Mesothelial cell of epicardium (in vitro differentiated cells): Measurements from ENCODE around the gene CMSS1. TPM values are rescaled to one million over a fixed set of nuclear protein-coding genes. Genes with fewer than 3 reads are reported as not detected.
A peak's percentile ranks its signal among the peaks of the same experiment; 100 is the strongest.

ENCODE experiments used
- DNase-seq, 2 experiments: peaks; one replicate each; pipeline ENCODE4 v3.0.0; 2021; ENCODE audit warnings: low spot score in 2 of 2; ENCODE audit not compliant: unreplicated experiment in 2 of 2
- H3K27ac Mint-ChIP-seq: 2 replicates; pipeline ENCODE4 v1.8.0; 2021; ENCODE audit warnings: mixed read lengths
- H3K27me3 Mint-ChIP-seq: 2 replicates; pipeline ENCODE4 v1.8.0; 2021; ENCODE audit warnings: low read depth, mixed read lengths
- H3K36me3 Mint-ChIP-seq: 2 replicates; pipeline ENCODE4 v1.8.0; 2021; ENCODE audit warnings: mixed read lengths
- H3K4me1 Mint-ChIP-seq: 2 replicates; pipeline ENCODE4 v1.8.0; 2021; ENCODE audit warnings: mixed read lengths
- H3K4me3 Mint-ChIP-seq: 2 replicates; pipeline ENCODE4 v1.8.0; 2021; ENCODE audit warnings: mild to moderate bottlenecking, moderate library complexity, mixed read lengths
- H3K9me3 Mint-ChIP-seq: 2 replicates; pipeline ENCODE4 v1.8.0; 2021; ENCODE audit warnings: mixed read lengths
- CTCF ChIP-seq: fragments of 200-600 bp; sonication (generic); IDR thresholded peaks from one replicate; pipeline ENCODE4 v1.5.0; 2021; ENCODE audit warnings: antibody characterized with exemption; ENCODE audit not compliant: unreplicated experiment
- total RNA-seq: library from RNA; stranded (reverse); gene quantifications from 3 replicates; pipeline ENCODE4 v1.2.1, GENCODE V29; 2021

CMSS1 gene
- total RNA-seq, 1 donor from 2014 or later, result 30.0 TPM

- H3K4me1 Mint-ChIP-seq, result peaks cover 35% of the 10 kb centered on the region
- no peaks in the 10 kb centered on the region for H3K9me3 Mint-ChIP-seq
- H3K36me3 Mint-ChIP-seq, result no peaks in the 10 kb centered on the region
- H3K27ac Mint-ChIP-seq, result peak overlapping the region; percentile 94
- H3K4me3 Mint-ChIP-seq, result no peak overlapping the region
- no peak for DNase-seq
- no peaks in the 10 kb centered on the region for H3K27me3 Mint-ChIP-seq
- no peak for TF ChIP-seq CTCF
These were observed 216.3 kb downstream of the CMSS1 start for GRCh38 chr3:100033903-100034471.

GRCh38 chr3:100039075-100039474, 221.4 kb downstream of the CMSS1 start:
- DNase-seq, result no peak
- Mint-ChIP-seq H3K4me1 (peaks cover 47% of the 10 kb centered on the region), H3K27ac (peak overlapping the region; percentile 73), H3K27me3 (no peaks in the 10 kb centered on the region), H3K36me3 (no peaks in the 10 kb centered on the region), H3K9me3 (no peaks in the 10 kb centered on the region), H3K4me3 (no peak overlapping the region)
- TF ChIP-seq CTCF, result no peak

DNA sequence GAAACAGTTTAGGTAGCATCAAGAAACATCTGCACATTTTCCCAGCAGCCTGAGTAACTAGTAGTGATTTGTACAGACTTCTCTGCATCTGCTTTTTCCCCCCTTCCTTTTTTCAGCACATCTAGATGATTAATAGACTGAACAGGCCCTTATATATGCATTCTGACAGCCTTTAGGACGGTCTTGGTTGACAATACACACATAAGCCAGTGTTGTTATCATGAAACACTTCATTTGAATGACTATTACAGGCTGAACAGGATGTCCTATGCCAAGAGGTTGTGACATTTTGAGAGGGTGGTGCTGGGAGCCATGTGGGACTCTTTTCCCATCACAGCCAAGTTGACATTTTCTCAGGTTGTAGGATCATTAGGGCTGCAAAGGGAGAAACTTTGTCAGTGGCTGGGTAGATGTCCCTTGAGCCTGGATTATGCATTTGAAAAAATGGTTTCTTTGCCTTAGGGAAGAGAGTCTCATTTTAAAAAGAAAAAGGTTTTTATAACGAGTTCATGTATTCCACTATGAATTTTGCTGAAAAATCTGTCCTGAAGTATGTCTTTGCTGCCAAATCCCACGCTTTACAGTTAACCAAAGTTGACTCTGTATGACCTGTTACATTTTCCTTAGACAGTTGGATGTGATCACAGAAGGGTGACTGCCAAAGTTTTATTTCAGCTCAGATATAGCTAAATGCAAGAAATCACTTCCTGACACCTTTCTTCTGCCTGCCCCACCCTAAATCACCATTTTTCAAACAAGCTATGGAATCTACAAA, 223.0 kb downstream of the CMSS1 start:
- Mint-ChIP-seq H3K36me3 (no peaks in the 10 kb centered on the region), H3K4me3 (no peak overlapping the region), H3K27ac (peak overlapping the region; percentile 99), H3K9me3 (no peaks in the 10 kb centered on the region), H3K4me1 (peaks cover 40% of the 10 kb centered on the region), H3K27me3 (no peaks in the 10 kb centered on the region)
- no peak for TF ChIP-seq CTCF
- no peak for DNase-seq

DNA sequence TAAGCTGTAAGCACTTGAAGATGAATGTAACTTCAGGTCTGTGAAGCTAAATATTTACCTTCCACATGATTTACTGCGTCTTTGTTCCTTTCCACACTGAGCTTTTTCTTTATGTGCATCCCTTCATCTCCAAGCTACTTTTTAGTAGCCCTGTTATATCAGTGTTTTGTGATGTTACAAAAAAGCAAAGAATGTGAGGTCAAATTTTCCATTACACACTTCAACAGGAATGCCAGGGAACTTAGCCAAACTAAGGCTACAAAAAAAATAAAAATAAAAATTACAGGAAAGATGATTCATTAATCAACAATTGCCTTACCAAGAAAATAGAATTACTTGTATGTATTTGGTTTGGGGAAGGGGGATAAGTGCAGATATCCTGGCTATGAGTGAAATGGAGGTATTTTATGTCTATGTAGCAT, 223.7 kb downstream of the CMSS1 start:
- no peak overlapping the region for H3K4me3 Mint-ChIP-seq
- no peaks in the 10 kb centered on the region for H3K36me3 Mint-ChIP-seq
- H3K27me3 Mint-ChIP-seq, result no peaks in the 10 kb centered on the region
- peaks cover 47% of the 10 kb centered on the region for H3K4me1 Mint-ChIP-seq
- peak overlapping the region; percentile 99 for H3K27ac Mint-ChIP-seq
- no peak for TF ChIP-seq CTCF
- no peak for DNase-seq
- no peaks in the 10 kb centered on the region for H3K9me3 Mint-ChIP-seq

DNA sequence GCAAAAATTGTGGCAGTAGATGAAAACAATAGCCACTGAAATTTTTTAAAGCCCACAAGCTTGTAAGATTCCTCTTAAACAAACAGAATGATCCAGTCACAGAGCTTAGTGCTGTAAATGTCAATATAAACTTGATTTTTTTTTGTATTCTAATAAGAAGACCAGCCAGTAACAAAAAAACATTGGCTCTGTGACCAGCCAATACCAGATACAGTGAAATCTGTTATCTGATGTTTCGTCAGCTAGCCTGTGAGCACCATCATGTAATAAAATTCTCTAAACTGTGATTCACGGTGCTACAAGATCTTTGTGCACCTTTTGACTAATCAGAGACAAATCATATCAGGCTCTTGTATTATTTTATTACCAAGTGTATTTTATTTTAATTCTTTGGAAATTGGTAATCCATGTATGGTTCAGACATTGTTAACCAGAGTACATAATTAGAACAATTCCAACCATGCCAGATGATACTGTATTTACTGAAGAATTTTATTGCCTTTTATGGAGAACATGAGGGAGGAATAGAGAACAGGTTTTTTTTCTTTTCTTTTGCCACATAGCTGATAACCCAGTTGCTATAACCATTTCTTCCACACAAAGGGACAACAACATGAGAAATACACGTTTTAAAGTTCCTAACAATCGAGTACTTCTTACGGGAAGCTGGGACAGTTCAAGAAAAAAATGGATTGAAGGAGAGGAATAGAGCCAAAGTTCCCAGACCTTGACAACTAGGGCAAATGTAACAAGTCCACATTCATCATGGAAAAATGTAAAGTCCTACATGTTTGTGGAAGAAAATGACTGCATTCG, 224.7 kb downstream of the CMSS1 start:
- Mint-ChIP-seq H3K9me3 (no peaks in the 10 kb centered on the region), H3K4me1 (peaks cover 53% of the 10 kb centered on the region), H3K36me3 (no peaks in the 10 kb centered on the region), H3K4me3 (no peak overlapping the region), H3K27me3 (no peaks in the 10 kb centered on the region), H3K27ac (peak overlapping the region; percentile 99)
- TF ChIP-seq CTCF, result no peak
- DNase-seq, result no peak
